Measurements from ENCODE around the gene ELFN2.

GRCh38 chr22:37388538-37388937 is 38.7 kb downstream of the ELFN2 start:
- TF ChIP-seq CTCF (IDR thresholded peaks at IDR 0.05) (no peak), POLR2A (IDR thresholded peaks at IDR 0.05) (no peak)
